Ishikawa (cell line): ENCODE results near the gene REXO5.
A peak's percentile ranks its signal among the peaks of the same experiment; 100 is the strongest.

Source experiments
- CEBPB ChIP-seq: IDR thresholded peaks from 2 replicates; pipeline ENCODE4 v1.6.1; 2012
- CREB1 ChIP-seq: IDR thresholded peaks from 2 replicates; pipeline ENCODE4 v1.6.1; 2012; ENCODE audit warnings: low read depth
- EGR1 ChIP-seq: IDR thresholded peaks from 2 replicates; pipeline ENCODE4 v1.6.1; 2012
- EP300 ChIP-seq: IDR thresholded peaks from 2 replicates; pipeline ENCODE4 v1.6.1; 2012; ENCODE audit warnings: borderline replicate concordance
- FOXM1 ChIP-seq: IDR thresholded peaks from 2 replicates; pipeline ENCODE4 v1.6.1; 2012; ENCODE audit warnings: low read depth, borderline replicate concordance
- MAX ChIP-seq: IDR thresholded peaks from 2 replicates; pipeline ENCODE4 v1.6.1; 2012
- NFIC ChIP-seq: IDR thresholded peaks from 2 replicates; pipeline ENCODE4 v1.6.1; 2012
- RAD21 ChIP-seq: IDR thresholded peaks from 2 replicates; pipeline ENCODE4 v1.6.1; 2012; ENCODE audit warnings: low read depth
- REST ChIP-seq: IDR thresholded peaks from 2 replicates; pipeline ENCODE4 v1.6.1; 2012; ENCODE audit warnings: low read depth, mild to moderate bottlenecking
- TAF1 ChIP-seq: IDR thresholded peaks from 2 replicates; pipeline ENCODE4 v1.6.1; 2012; ENCODE audit warnings: low read depth, mild to moderate bottlenecking
- TCF12 ChIP-seq: IDR thresholded peaks from 2 replicates; pipeline ENCODE4 v1.6.1; 2012; ENCODE audit warnings: low read depth
- TEAD4 ChIP-seq: IDR thresholded peaks from 2 replicates; pipeline ENCODE4 v1.6.1; 2012
- USF1 ChIP-seq: IDR thresholded peaks from 2 replicates; pipeline ENCODE4 v1.6.1; 2012
- YY1 ChIP-seq: IDR thresholded peaks from 2 replicates; pipeline ENCODE4 v1.6.1; 2012; ENCODE audit warnings: low read depth
- ZBTB7A ChIP-seq: IDR thresholded peaks from 2 replicates; pipeline ENCODE4 v1.6.1; 2012; ENCODE audit warnings: low read depth

The REXO5 gene

GRCh38 chr16:20847550-20847949 lies 41.2 kb downstream of the REXO5 start:
- TF ChIP-seq USF1 = no peak
- TF ChIP-seq RAD21 = no peak
- TF ChIP-seq NFIC = no peak
- TF ChIP-seq ZBTB7A = no peak
- TF ChIP-seq EP300 = no peak
- TF ChIP-seq REST = no peak
- TF ChIP-seq TEAD4 = no peak
- TF ChIP-seq TCF12 = no peak
- TF ChIP-seq EGR1 = no peak
- no peak for TF ChIP-seq MAX
- no peak for TF ChIP-seq TAF1
- TF ChIP-seq FOXM1 = no peak
- no peak for TF ChIP-seq YY1
- TF ChIP-seq CREB1 = no peak
- TF ChIP-seq CEBPB = no peak

GRCh38 chr16:20849589-20850390 lies 43.5 kb downstream of the REXO5 start:
- TF ChIP-seq RAD21 (peak; percentile 95), CEBPB (peak; percentile 25; the same call in 1 of the 2 replicates), FOXM1 (no peak), YY1 (no peak), TAF1 (no peak), TEAD4 (no peak), EGR1 (no peak), CREB1 (no peak), REST (no peak), MAX (no peak), EP300 (no peak), NFIC (no peak)

- TF ChIP-seq EGR1 = no peak
- TF ChIP-seq TEAD4 = no peak
- TF ChIP-seq USF1 = no peak
- no peak for TF ChIP-seq RAD21
- TF ChIP-seq CREB1 = no peak
- TF ChIP-seq TCF12 = no peak
- TF ChIP-seq EP300 = no peak
- no peak for TF ChIP-seq REST
- TF ChIP-seq ZBTB7A = no peak
- no peak for TF ChIP-seq TAF1
- no peak for TF ChIP-seq NFIC
- TF ChIP-seq YY1 = no peak
- TF ChIP-seq CEBPB = no peak
- no peak for TF ChIP-seq MAX
- TF ChIP-seq FOXM1 = no peak
These were observed 44.7 kb downstream of the REXO5 start for GRCh38 chr16:20850981-20851380.

- TF ChIP-seq CREB1 (no peak), RAD21 (peak; percentile 29; the same call in 1 of the 2 replicates), EGR1 (no peak), CEBPB (peak; percentile 96), ZBTB7A (no peak), TEAD4 (peak; percentile 80), USF1 (no peak), MAX (no peak), YY1 (no peak), NFIC (peak; percentile 50)
These were observed 45.3 kb downstream of the REXO5 start for GRCh38 chr16:20851601-20852000.
